Lower leg skin (tissue), 3 donors: ENCODE measurements around the gene BBOF1.
"Not testable (repeated sequence)": the region's sequence is repeated elsewhere in the genome, so short reads cannot be mapped to it uniquely, and the experiment has no call there.

ENCODE experiments used
- POLR2A ChIP-seq, 2 donors: fragments of 450-650 bp; IDR thresholded peaks; one replicate each; pipeline ENCODE4 v1.6.1; 2016 to 2017; ENCODE audit warnings: antibody characterized with exemption in 2 of 2, mild to moderate bottlenecking in 1 of 2, moderate library complexity in 1 of 2
- TF ChIP-seq, protein P1 (sequence below), 3 donors: fragments of 450-650 bp; IDR thresholded peaks; one replicate each; pipeline ENCODE4 v1.5.1; 2016; ENCODE audit warnings: antibody characterized with exemption in 3 of 3, mild to moderate bottlenecking in 3 of 3, moderate library complexity in 2 of 3

DNA sequence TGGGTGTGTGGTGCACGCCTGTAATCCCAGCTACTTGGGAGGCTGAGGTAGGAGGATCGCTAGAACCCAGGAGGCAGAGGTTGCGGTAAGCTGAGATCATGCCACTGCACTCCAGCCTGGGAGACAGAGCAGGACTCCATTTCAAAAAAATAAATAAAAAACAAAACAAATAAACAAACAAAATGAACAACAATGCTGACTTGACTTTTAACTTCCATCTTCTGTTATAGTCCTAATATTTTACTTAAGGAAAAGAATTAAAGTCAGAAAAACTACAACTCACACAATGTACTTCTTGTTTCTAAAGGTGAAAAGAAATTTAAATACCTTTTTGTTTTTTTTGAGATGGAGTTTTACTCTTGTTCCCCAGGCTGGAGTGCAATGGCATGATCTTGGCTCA is 13.5 kb upstream of the BBOF1 start:
- not testable (repeated sequence) for TF ChIP-seq POLR2A (IDR thresholded peaks at IDR 0.05)
- TF ChIP-seq, protein P1, sequence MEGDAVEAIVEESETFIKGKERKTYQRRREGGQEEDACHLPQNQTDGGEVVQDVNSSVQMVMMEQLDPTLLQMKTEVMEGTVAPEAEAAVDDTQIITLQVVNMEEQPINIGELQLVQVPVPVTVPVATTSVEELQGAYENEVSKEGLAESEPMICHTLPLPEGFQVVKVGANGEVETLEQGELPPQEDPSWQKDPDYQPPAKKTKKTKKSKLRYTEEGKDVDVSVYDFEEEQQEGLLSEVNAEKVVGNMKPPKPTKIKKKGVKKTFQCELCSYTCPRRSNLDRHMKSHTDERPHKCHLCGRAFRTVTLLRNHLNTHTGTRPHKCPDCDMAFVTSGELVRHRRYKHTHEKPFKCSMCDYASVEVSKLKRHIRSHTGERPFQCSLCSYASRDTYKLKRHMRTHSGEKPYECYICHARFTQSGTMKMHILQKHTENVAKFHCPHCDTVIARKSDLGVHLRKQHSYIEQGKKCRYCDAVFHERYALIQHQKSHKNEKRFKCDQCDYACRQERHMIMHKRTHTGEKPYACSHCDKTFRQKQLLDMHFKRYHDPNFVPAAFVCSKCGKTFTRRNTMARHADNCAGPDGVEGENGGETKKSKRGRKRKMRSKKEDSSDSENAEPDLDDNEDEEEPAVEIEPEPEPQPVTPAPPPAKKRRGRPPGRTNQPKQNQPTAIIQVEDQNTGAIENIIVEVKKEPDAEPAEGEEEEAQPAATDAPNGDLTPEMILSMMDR (IDR thresholded peaks at IDR 0.05): not testable (repeated sequence)
